Sigmoid colon (tissue), 4 donors: ENCODE results near the gene SERPINB6.

ENCODE experiments used
- EP300 ChIP-seq, 4 donors: sonication (generic); formaldehyde crosslinking; IDR thresholded peaks; one replicate each; pipeline ENCODE4 v1.6.1; 2017; ENCODE audit warnings: antibody characterized with exemption in 4 of 4
- POLR2A ChIP-seq, 2 donors: fragments of 450-650 bp; IDR thresholded peaks; one replicate each; pipeline ENCODE4 v1.6.1; 2016; ENCODE audit warnings: antibody characterized with exemption in 2 of 2, mild to moderate bottlenecking in 2 of 2, moderate library complexity in 2 of 2
- POLR2AphosphoS5 ChIP-seq, 4 donors: sonication (generic); formaldehyde crosslinking; IDR thresholded peaks; one replicate each; pipeline ENCODE4 v1.6.1; 2017; ENCODE audit warnings: antibody characterized with exemption in 4 of 4
- TF ChIP-seq, protein P1 (sequence below), 4 experiments: fragments of 450-650 bp in 3 of 4; fragments of 200-600 bp in 1 of 4; IDR thresholded peaks; one replicate each; pipeline ENCODE4 v1.5.1; 2016 to 2019; ENCODE audit warnings: antibody characterized with exemption in 4 of 4, mild to moderate bottlenecking in 3 of 4, moderate library complexity in 2 of 4

DNA sequence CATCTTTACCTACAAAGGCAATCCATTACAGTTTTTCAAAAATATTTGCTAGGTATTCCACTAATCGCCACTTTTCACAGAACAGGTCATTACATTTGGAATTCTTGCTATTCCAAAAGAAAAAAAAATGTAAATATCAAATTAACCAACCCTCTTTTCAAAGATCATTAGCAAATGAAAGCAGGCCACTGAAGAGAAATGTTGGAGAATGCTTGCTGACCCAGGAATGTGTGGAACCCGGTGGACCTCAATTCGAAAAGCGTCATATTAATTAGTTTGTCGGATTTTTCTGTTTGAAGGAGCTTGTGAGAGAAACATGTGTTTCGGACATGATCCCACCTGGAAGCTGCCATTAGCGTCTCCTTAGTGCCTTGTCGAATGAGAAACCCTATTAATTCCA, 40.3 kb downstream of the SERPINB6 start:
- TF ChIP-seq, protein P1, sequence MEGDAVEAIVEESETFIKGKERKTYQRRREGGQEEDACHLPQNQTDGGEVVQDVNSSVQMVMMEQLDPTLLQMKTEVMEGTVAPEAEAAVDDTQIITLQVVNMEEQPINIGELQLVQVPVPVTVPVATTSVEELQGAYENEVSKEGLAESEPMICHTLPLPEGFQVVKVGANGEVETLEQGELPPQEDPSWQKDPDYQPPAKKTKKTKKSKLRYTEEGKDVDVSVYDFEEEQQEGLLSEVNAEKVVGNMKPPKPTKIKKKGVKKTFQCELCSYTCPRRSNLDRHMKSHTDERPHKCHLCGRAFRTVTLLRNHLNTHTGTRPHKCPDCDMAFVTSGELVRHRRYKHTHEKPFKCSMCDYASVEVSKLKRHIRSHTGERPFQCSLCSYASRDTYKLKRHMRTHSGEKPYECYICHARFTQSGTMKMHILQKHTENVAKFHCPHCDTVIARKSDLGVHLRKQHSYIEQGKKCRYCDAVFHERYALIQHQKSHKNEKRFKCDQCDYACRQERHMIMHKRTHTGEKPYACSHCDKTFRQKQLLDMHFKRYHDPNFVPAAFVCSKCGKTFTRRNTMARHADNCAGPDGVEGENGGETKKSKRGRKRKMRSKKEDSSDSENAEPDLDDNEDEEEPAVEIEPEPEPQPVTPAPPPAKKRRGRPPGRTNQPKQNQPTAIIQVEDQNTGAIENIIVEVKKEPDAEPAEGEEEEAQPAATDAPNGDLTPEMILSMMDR (IDR thresholded peaks at IDR 0.05) = no peak
- TF ChIP-seq EP300 (IDR thresholded peaks at IDR 0.05) = no peak
- TF ChIP-seq POLR2A (IDR thresholded peaks at IDR 0.05) = no peak
- TF ChIP-seq POLR2AphosphoS5 (IDR thresholded peaks at IDR 0.05) = no peak
